Right hindlimb (tissue), 1 donor: Measurements from ENCODE around the gene NXPE4.

Experiments used
- DNase-seq: peaks from one replicate; pipeline ENCODE4 v3.0.0-alpha.2; 2018

Gene NXPE4

DNA sequence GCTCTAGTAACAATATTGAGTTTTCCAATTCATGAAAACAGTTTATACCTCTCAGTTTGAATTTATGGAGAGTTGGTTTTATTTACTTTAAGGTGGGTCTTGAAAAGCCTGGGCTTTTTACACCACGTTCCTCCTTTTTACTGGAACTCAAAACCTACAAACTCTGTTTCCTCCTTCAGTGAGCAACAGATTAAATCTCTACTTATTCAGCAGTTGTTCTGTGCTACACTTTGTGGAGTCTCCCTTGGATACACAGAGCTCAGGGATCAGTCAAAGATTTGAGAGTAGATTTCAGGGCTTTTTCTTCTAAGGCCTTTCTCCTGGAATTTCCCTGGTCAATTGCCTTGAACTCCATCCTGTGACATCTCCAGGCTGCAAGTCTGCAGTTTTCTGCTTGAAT lies 39.5 kb downstream of the NXPE4 start:
- DNase-seq = no peak

DNA sequence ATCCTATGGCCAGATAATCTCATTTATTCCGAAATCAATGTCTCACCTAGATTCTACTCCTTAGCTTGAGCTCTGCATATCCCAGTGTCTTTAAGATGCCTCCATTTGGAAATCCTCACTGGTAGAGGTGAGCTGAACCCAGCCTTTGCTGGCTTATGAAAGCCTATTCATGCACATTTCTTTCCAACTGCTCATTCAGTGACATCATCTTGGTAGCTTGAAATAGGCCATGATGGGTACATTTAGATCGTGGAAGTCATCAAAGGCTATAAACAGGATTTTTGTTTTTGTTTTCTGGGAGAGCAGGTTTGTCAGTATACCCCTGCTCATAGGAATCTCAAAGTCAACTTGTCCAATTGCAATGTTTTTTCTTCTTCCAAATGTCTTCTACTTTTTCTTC lies 41.9 kb downstream of the NXPE4 start:
- DNase-seq = no peak

DNA sequence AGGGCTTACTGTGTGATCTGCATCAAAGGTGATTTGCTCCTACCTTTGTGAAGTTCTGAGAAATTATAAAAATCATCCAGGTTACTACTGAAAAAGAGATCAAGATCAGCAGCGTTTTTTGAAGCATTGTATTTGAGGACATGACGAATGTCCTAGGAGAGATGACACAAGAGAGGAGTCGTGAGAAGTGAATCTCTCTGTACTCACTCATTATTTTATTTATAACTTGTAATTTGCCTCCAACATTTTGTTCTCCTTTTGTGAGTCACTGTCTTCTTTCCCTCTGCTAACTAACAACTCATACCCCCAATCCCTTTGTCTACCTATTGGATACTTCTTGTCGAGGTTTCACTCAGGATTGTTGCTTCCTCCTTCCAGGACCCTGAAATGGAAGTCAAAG lies 44.5 kb downstream of the NXPE4 start:
- no peak for DNase-seq

DNA sequence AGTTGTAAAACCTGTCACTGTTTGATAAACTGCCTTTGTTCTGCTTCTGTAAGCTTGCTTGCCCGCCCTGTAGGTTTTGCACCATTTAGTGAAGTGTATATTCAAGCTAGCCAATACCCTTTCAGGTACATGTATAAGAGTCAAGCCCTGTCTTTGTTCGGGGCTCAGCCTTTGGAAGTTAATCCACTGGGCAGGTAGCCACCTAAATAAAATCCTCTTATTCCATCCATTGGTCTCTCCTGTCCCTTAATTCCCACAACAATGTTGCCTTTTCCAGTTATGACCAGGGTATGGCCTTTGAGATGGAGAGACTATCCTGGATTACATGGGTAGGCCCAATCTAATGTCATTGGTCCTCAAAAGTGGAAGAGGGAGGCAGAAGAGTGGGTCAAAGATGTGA lies 69.9 kb downstream of the NXPE4 start:
- DNase-seq = no peak

DNA sequence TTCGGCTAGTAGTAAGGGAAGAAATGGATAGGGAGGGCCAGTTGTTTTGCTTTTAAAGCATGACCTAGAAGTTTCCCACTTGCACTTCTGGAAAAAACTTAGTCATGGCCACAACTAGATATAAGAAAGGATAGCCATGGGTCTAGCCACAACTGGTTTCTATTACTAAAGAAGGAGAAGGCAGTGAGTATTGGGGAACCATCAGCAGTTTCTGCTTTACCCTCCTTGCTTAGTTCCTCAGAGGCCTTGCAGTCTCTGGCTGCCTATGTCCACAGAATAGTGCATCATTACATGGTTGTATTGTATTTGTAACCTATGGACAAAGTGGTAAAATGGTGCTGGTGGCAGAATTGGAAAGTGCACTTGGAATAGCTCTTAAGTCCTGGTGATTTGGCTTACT lies 71.5 kb downstream of the NXPE4 start:
- DNase-seq = no peak

DNA sequence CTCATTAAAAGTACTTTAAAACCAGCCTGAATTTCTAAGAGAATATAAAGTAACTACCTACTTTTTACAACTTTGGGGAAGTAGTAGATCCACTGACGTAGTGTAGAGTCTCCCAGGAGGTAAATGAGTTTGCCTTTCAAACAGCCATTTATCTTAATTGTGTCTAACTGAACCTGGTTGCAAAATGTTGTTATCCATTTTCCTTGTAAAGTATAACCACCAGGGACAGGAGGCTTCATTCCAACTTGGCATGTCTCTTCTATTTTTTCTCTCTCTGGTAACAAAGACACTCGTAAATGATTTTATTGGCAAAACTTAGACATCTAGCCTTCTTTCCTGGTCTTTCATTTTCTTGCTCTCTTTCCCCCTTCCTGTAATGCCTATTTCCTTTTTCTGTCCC lies 72.8 kb downstream of the NXPE4 start:
- no peak for DNase-seq
